ENCODE measurements around the gene BRAF.

DNA sequence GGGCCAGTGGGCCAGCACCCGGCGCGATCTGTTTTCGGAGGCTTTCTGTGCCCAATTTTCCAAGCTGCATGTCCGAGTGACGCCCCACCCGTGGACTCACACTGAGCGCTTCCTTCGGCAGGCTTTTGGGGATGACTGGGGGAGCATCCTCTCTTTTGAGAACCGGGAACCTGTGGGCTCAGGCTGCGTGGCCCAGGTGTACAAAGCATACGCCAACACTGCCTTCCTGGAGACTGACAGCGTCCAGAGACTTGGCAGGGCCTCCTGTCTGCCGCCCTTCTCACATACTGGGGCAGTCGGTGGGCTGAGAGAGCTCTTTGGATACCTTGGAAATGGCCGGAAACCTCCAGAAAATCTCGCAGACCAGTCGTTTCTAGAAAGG, 251.0 kb downstream of the BRAF start:
- TF ChIP-seq, protein P1, sequence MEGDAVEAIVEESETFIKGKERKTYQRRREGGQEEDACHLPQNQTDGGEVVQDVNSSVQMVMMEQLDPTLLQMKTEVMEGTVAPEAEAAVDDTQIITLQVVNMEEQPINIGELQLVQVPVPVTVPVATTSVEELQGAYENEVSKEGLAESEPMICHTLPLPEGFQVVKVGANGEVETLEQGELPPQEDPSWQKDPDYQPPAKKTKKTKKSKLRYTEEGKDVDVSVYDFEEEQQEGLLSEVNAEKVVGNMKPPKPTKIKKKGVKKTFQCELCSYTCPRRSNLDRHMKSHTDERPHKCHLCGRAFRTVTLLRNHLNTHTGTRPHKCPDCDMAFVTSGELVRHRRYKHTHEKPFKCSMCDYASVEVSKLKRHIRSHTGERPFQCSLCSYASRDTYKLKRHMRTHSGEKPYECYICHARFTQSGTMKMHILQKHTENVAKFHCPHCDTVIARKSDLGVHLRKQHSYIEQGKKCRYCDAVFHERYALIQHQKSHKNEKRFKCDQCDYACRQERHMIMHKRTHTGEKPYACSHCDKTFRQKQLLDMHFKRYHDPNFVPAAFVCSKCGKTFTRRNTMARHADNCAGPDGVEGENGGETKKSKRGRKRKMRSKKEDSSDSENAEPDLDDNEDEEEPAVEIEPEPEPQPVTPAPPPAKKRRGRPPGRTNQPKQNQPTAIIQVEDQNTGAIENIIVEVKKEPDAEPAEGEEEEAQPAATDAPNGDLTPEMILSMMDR (IDR thresholded peaks at IDR 0.05; ENCODE audit: extremely low read depth in 1 of 2, insufficient read depth in 1 of 2, low read depth in 1 of 2, low read length in 2 of 2), result no peak
- TF ChIP-seq EZH2 (IDR thresholded peaks at IDR 0.05; ENCODE audit: borderline replicate concordance, low read depth, low read length, severe bottlenecking) (no peak), POLR2AphosphoS5 (IDR thresholded peaks at IDR 0.05; ENCODE audit: insufficient read depth, low read depth, low read length) (no peak)
- TF ChIP-seq, protein P2, sequence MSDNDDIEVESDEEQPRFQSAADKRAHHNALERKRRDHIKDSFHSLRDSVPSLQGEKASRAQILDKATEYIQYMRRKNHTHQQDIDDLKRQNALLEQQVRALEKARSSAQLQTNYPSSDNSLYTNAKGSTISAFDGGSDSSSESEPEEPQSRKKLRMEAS (IDR thresholded peaks at IDR 0.05; ENCODE audit: insufficient read depth, insufficient read length), result no peak

Measured in endothelial cell of umbilical vein (primary cell).